ENCODE measurements around the gene CSNK2A2.

Gene CSNK2A2

DNA sequence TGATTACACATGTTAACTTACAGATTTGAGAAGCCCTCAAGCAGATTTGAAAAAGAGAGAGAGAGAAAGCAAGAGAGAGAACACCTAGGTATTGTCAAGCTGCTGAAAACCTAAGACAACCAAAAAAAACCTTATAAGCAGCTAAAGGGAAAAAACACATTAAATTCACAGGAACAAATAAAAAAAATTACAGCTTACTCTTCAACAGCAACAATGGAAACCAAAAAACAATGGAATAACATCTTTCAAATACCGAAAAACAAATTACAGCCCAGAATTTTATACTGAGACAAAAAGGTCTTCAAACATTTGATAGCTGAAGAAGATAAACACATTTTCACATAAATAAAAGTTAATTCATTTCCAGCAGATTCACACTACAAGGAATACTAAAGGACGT lies 60.3 kb downstream of the CSNK2A2 start:
- no peak for DNase-seq

DNA sequence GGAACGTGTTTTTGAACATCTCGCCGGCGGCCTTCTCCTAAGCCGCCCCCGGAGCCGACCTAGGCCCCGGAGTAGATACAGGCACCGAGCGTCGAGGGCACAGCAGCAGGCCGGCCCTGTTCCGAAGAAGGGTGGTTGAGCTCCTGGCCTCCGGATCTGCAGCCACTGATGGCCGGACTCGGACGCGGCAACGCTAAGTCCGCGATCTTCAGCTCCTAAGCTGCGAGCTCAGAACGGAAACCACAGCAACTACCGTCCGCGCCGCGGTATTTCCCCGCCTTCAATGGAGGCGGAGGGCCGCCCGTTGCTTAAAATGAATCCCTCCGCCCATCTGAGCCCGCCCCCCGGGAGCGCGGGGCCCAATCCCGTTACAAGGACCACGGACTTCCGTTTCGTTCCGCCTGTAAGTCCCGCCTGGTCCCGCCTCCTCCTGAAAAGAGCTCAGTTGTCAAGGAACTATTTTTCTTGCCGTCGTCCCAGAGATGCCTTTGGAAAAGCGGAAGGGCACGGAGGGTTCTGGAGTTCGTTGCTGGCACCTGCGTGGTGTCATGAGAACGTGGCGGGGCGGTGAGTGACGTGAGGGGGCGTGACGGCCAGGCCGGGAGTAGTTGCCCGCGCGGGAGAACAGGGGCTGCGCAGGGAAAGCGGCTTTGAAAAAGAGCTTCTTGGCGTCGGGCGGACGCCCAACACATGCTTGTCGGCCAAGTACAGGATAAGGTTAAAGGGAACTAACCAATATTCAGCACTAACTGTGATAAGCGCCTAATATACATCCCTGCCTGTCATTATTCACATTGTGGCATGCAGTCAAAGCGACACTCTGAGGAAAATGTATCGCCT lies 68.6 kb downstream of the CSNK2A2 start, which contains the start of gene CFAP20:
Gene CFAP20, minus strand, starts transcription at position 285 of the 840 bp plus-strand sequence. Its CDS starts 266 bp downstream, at position 19.
- peak; percentile 98 for DNase-seq

DNA sequence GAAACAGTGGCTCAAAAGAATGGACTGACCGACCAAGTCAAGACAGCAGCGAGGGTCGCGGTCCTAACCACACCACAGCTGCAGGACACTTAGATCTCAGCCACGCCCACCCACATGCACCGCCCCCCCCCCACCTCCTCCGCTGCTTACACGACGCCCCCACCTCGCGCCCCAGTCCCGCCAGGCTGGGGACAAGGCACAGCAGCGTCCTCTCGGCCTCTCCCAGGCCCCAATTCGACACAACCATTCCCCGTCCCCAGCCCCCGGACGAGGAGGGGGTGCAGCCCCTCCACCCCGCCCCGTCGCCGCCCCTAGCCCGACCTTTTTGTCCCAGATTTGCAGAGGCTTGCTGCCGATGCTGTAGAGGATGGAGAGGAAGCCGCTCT lies 69.2 kb downstream of the CSNK2A2 start:
- no peak for DNase-seq

DNA sequence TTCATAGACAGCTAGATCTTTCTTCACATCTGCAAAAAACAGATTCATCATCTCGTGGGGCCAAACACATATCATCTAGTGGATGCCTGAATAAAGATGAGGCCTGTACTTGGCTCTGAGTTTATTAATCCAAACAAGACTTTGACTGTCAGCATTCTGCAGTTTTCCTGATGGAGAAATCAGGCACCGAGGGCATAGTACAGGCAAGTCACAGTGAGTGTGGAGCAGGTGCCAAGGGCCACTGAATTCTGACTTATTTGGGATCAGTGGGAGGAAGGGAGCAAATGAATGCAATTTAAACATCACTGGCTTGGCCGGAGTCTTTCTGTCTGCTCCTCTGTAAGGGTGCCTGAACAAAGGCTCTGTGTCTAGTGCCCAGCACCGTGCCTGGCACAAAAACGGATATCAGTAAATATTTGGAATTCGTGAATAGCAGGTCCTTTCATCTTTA lies 69.7 kb downstream of the CSNK2A2 start:
- DNase-seq = peak in 1 of 2 donors; percentile 15

DNA sequence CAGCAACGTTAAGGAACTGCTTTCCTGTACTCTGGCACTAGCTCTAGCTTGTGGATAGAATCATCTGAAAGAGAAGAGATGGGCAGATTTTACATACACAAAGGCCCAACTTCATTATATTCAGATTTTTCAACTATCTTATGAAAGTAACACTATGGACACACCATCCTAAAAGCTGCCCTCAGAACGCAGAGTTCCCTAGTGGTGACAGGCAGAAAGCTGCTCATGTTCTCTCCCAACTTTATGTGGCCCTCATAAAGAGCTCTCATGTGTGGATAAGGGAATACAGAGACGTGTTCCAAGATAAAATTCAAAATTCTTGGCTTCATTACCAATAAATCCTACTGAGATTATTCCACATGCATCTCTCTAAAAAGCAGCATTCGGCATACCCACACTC lies 70.3 kb downstream of the CSNK2A2 start:
- peak in 1 of 2 donors; percentile 21 for DNase-seq

DNA sequence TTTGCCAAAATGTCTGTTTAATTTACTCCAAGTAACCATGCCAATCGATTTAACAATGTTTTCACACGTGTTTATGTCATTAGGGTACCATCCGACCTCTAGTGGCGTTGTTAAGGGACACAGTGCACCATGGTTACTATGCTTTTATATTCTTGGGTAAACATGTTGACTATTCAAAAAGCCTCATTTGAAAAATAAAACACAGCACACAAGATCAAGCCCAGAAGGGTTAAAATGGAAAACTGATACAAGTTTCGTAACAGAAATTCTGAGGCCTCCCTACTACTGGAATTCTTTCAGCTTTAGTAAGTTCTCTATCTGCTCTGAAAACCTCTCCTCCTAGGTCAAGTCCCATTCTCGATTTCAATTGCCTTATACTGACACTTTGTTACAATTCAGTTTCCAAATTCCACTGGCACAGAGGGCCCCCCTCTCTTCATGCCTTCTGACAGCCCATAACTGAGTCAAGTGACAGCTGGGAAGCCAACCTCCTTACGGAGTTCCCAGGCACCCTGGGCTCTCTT lies 70.8 kb downstream of the CSNK2A2 start:
- DNase-seq = peak; percentile 60 to 84

DNA sequence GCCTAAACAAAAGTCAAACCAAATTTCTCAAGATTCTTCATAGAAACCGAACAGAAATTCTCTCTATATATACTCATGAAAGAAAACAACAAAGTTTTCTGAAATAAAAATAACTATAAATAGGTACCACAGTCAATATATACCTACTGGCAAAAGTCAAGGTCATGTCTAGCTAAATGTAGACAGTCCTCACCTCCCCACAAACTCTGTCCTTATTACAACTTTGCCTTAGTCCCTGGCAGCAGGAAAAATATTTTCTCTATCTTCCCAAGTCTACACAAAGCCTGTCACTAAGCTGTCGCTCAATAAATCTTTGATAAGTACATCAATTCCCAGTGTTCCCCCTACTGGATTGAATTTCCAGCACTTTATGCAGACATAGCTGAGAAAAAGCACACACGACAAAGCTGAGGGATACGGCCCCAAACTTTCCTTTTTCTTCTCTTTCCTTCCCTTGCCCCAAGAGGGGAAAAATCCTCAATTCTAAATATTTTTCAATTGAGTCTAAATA lies 71.4 kb downstream of the CSNK2A2 start:
- DNase-seq = no peak

DNA sequence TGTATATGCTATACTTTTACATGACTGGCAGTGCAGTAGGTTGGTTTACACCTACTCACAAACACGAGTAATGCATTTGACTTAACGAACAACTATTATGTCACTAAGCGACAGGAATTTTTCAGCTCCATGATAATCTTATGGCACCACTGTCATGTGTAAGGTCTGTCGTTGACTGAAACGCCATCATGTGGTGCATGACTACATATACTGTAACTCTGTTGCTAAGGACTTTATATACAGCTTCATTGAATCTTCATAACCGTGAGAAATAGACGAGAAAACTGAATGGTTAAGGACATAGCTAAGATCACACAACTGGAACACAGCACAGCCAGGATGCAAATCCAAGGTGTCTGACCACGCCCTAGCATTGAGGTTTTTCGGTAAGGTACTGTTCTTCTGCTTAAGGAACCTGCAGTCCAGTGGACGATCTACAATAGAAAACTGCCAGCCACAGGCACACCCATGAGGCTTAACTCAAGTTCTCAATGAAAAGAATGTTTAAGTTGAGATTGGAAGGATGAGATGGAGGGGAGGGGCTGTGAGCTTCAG lies 72.0 kb downstream of the CSNK2A2 start:
- peak in 1 of 2 donors; percentile 15 for DNase-seq

DNA sequence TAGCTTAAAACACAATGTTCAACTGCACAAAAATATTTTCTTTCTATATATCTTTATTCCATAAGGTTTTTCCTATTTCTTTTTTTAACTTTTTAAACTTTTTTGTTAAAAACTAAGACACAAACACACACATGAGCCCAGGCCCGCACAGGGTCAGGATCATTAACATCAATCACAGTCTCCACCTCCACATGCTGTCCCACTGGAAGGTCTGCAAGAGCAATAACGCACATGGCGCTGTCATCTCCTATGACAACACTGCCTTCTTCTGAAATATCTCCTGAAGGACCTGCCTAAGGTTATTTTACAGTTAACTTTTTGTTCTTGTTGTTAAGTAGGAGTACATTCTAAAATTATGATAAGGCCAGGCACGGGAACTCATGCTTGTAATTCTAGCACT lies 72.9 kb downstream of the CSNK2A2 start:
- no peak for DNase-seq

DNA sequence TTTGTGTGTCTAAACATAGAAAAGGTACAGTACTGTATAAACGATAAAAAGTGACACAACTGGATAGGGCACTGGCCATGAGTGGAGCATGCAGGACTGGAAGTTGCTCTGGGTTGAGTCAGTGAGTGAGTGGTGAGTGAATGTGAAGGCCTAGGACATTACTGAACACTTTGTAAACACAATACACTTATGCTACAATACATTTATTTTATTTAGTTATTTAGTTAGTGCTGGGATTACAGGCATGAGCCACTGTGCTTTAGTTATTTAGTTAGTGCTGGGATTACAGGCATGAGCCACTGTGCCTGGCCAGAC lies 73.3 kb downstream of the CSNK2A2 start:
- DNase-seq = no peak

DNA sequence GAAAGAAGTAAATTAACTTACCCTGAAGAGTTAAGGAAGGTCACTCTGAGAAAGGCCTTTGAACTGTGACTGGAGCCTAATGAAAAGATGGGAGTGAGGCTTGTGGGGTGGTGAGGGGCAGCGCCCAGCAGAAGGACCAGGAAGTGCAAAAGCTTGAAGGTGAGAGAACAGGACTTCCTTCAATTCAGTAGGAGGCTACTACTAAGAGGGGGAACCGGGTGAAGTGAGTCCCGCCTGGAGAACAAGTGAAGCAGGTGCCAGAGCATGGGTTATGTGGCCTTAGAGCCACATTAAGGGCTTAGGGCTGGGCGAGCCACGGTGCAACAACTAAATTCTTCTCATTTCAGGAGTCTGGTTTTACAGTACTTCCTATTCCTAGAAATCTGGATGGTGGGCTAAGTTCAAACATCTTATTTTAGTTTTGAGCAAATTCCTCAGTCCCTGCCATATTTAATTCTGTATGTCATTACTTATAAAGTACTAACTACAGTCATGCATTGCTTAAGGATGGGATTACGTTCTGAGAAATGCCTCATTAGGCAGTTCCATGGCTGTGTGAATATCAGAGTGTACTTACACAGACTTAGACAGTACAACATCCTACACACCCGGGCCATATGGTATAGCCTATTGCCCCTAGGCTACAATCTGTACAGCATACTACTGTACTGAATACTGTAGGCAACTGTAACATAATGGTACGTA lies 73.9 kb downstream of the CSNK2A2 start:
- DNase-seq = no peak

DNA sequence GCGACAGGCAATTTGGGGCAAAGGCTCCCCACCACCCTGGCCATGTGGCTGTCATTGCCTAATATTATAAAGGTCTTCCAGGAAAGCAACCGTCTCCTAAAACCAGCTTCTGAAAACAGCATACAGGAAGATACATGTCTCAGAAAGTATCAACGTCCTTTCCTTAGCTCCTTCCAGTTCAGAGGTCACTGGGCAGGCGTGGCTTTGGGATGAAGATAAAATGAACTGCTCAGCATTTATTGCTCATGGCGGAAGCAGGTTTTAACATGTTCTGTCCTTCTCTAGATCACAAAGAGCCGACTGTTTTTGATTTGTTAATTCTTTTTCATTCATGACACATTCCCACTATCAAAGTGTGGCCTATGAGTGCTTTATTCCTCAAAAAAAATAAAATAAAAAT lies 76.8 kb downstream of the CSNK2A2 start:
- DNase-seq = no peak

DNA sequence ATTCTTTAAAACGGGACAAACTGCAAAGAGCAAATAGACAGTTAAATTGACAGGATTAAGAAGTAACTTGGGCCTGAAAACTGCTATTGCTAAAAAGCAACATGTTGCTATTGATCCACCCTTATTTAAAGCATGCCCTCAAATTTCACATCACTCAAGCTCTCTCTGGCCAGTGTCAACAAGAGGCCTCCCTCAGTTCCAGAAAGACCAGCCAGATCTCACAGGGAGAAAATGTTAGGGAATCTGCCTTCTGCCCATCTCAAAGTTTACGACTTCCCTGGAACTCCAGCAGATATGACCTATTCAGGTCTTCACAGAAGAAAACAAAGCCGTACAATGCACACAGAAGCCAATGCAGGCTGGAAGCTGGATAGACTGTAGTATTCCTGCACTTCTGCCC lies 77.7 kb downstream of the CSNK2A2 start:
- DNase-seq = no peak

DNA sequence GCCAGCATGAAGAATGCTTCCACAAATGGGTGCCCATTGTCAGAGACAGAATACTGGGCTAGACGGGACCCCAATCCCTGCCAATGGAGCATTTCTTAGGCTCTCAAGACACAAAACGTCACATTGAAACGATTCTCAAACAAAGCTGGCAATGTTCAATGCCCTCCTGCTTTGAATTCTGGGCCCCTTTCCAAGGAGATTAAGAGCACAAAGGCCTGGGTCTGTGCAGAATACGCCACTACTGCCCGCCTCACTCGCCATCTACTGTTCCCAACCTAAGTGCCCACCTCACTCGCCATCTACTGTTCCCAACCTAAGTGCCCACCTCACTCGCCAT lies 78.4 kb downstream of the CSNK2A2 start:
- DNase-seq = no peak

DNA sequence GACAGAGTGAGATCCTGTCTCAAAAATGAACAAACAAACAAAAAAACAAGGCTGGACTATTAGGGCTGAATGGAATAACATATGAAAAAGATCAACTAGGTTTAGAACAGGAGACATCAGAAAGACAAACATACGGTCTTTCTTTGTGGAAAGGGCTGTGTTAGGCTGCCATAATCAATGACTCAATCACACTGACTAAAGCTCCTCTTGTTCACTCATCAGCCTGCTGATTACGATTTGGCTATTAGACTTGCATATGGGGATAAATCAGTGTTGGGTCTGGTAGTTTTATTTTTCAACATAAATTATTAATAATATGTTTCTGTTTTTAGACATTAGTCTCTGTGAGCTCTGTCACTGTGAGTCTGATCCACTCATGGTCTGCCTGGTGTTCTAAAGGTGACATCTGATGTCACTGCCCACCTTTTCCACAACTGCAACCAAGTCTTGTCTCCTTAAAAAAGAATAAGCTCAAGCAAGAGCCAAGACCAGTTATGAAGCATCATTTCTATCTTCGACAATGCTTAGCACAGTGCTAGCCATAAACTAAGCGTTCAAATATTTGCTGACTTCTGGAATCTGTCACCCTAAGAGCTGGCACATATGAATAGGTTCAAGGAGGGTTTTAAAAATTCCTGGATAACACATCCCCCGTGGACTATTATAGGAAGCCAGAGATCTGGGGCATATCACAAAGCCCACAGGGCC lies 79.0 kb downstream of the CSNK2A2 start:
- DNase-seq = no peak

DNA sequence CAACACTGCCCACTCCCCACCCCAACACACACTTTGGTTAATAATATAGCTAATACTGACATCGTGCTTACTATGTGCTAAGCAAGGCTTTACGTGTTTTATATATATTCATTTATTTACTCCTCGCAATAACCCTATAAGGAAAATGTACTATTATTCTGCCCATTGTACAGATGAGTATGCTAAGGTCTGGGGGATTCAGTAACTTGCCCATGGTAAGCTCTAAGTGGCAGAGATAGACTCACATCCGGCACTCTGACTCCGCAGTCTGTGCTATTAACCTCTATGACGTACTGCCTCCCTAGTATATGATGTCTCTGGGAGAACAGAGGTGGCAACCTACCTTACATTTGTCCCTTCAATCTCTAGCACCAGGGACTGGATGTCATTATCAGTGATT lies 81.4 kb downstream of the CSNK2A2 start:
- no peak for DNase-seq

DNA sequence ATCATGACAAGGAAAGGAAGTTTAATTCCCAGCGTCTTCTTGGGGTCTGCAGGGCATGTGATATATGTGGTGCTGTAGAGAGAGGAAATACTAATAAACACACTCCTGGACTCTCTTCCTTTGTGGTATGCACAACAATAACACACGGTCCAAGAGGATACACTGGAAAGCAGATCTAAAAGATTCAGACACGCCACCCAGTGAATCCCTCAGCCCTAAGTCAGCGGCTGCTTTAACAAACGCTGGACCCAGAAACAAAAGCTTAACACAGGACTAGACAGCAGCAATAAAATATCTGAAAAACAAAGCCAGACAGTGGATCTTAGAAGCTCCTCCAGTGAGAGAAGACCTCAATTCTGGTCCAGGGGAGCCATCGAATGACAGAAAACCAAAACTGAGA lies 81.8 kb downstream of the CSNK2A2 start:
- no peak for DNase-seq

DNA sequence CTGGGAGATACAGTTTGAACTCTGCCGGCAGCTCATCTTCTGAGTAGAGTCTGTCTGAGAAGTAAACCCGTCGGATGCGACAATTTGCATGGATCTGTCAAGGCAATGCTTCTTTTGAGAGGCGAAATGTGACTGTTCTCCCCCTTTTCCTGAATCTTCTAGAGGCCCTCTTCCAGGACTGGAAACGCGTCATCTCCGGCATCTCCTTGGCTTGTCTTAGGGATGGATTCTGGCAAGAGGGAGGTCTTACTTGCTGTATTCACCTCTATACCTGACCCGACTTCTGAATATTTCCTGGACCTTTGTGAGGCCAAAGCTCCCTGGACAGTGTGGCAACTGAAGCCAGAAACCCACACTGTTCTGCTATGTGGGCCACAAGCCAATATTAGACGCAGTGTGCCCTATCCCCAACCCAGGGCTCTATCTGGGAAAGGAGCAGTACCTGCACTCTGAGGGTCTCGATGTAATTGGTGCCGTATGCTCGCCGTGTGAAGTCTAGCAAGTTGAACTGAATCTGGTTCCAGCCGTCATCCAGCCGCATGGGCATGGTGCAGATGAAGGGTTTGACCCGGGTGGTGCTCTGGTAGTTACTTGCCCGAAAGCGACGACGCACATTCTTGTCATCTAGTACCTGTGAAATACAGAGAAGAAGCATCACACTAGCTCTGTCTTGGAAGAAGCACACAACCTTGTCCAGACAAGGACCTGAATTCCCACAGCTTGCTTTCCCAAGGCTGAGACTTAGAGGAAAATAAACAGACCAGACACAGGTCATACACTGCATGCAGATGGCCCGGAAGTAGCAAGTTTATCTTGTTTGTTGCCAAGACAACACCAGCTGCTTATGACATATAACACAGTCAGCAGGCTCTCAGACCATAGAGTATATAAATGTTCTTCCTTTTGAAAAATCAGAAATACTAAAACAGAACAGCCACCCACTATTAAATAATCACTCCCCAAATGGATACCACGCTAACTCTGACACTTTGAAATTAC lies 82.8 kb downstream of the CSNK2A2 start:
- no peak for DNase-seq

DNA sequence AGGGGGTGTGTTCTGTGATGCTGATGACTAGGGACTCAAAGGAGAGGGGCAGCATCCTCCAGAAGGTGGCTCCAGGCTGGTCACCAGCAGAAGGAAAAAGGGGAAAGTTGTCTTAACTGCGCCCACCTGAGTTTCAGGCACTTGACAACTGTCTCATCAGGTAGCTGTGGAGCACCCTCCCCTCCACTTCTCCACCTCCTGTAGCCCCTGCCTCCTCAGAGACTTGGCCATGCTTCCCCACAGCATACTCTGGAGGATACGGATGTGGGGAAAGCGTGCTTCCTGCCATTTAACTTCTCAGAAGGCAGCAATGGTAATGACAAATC lies 86.6 kb downstream of the CSNK2A2 start:
- no peak for DNase-seq

DNA sequence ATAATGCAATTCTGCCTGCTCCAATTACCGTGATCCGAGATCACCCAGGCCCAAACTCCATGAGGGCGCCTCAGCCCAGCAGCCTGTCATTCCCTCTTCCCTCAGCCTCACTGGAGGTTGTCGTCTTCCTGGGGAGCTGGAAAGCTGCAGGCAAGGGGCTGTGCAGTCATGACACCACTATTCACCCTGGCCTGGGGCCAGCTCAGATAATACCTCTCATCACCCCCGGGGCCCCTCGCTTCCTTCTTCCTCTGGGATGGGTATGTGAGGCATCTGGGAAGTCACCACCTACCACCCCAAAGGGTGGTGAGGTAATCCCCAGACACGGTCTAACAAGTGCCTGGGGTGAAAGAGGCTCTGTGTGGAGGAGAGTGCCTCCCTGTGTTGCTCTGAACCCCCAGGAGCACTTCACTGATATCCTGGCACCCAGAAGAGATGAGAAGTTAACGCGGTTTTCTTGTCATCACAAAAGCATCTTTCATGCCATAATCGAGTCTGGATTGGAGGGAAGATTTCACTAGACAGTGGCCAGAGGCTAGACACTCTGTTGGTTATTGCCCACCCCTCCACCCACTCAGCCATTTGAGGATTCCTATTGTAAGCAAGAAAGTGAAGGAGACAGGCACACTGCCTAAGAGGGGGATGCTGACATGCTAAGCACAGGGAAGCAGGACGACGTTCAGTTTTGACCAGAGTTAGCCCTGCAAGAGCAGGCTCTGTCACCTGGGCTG lies 87.2 kb downstream of the CSNK2A2 start:
- DNase-seq = no peak

DNA sequence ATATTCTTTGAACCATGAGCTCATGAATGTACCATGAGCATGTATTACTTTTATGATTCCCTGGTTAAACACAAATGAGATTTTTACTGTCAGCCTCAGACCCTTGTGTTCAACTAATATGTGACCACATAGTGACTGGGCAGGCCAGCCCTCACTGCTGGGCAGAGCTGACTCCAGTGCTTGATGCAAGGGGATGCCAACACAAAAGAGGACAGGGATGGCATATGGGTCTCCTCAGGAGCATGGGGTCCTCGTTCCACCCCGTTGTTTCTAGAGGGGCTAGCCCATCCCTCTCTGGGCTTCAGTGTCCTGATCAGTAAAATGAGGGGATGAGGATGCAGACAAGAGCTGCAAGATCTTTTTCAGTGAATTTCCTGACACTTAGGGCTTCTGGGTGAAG lies 88.0 kb downstream of the CSNK2A2 start:
- DNase-seq = no peak

Measured in CD4-positive, alpha-beta T cell treated with Interleukin-4 for 1 hour (primary cell).